HepG2 (cell line): ENCODE measurements around the gene TXNDC11. TPM values are rescaled to one million over a fixed set of nuclear protein-coding genes. Genes with fewer than 3 reads are reported as not detected.

ENCODE experiments used
- CENPX ChIP-seq: sonication (generic); formaldehyde crosslinking; IDR thresholded peaks from 2 replicates; pipeline ENCODE4 v1.9.0; 2021; ENCODE audit warnings: mild to moderate bottlenecking, missing genetic modification reagents, moderate library complexity
- CSRNP2 ChIP-seq: sonication (generic); formaldehyde crosslinking; conservative IDR thresholded peaks from 2 replicates; pipeline ENCODE4 v1.8.0; 2022; ENCODE audit warnings: low read depth, missing genetic modification reagents
- DNMT3B ChIP-seq: conservative IDR thresholded peaks from 2 replicates; pipeline ENCODE4 v1.6.1; 2016; ENCODE audit warnings: missing biosample characterization, control low read depth
- FOSL2 ChIP-seq: sonication (generic); formaldehyde crosslinking; IDR thresholded peaks from 2 replicates; pipeline ENCODE4 v1.4.0; 2020; ENCODE audit warnings: missing genetic modification reagents
- GTF3A ChIP-seq: sonication (generic); formaldehyde crosslinking; conservative IDR thresholded peaks from 2 replicates; pipeline ENCODE4 v1.4.0; 2020; ENCODE audit warnings: mild to moderate bottlenecking, missing genetic modification reagents
- MEIS1 ChIP-seq: sonication (generic); formaldehyde crosslinking; IDR thresholded peaks from 2 replicates; pipeline ENCODE4 v1.9.0; 2021; ENCODE audit warnings: mild to moderate bottlenecking, missing genetic modification reagents, moderate library complexity, borderline replicate concordance
- RBM39 ChIP-seq: fragments of 200-400 bp; formaldehyde crosslinking; IDR thresholded peaks from one replicate; pipeline ENCODE4 v1.6.1; 2018; ENCODE audit warnings: antibody characterized with exemption, mild to moderate bottlenecking, low read depth, low read length; ENCODE audit not compliant: poor library complexity, severe bottlenecking
- SRSF9 ChIP-seq: fragments of 200-400 bp; formaldehyde crosslinking; IDR thresholded peaks from 2 replicates; pipeline ENCODE4 v1.6.1; 2018; ENCODE audit warnings: borderline replicate concordance, mild to moderate bottlenecking, low read depth, low read length; ENCODE audit not compliant: insufficient read depth, poor library complexity, severe bottlenecking
- TEF ChIP-seq: sonication (generic); formaldehyde crosslinking; IDR thresholded peaks from 2 replicates; pipeline ENCODE4 v1.5.0; 2020; ENCODE audit warnings: missing genetic modification reagents
- ZBED4 ChIP-seq: sonication (generic); formaldehyde crosslinking; IDR thresholded peaks from 2 replicates; pipeline ENCODE4 v1.4.0; 2020; ENCODE audit warnings: missing genetic modification reagents, borderline replicate concordance
- ZNF350 ChIP-seq: sonication (generic); formaldehyde crosslinking; IDR thresholded peaks from 2 replicates; pipeline ENCODE4 v1.4.0; 2020; ENCODE audit warnings: mild to moderate bottlenecking, low read depth, missing genetic modification reagents, borderline replicate concordance
- ZNF354B ChIP-seq: sonication (generic); formaldehyde crosslinking; IDR thresholded peaks from 2 replicates; pipeline ENCODE4 v1.8.0; 2022; ENCODE audit warnings: mild to moderate bottlenecking, missing genetic modification reagents
- ZNF362 ChIP-seq: sonication (generic); formaldehyde crosslinking; IDR thresholded peaks from 2 replicates; pipeline ENCODE4 v1.4.0; 2020; ENCODE audit warnings: missing genetic modification reagents, mild to moderate bottlenecking, borderline replicate concordance
- ZNF761 ChIP-seq: sonication (generic); formaldehyde crosslinking; conservative IDR thresholded peaks from 2 replicates; pipeline ENCODE4 v1.4.0; 2020; ENCODE audit warnings: mild to moderate bottlenecking, missing genetic modification reagents
- ZNF883 ChIP-seq: sonication (generic); formaldehyde crosslinking; IDR thresholded peaks from 2 replicates; pipeline ENCODE4 v1.5.1; 2020; ENCODE audit warnings: mild to moderate bottlenecking, missing genetic modification reagents; ENCODE audit errors: not compliant biosample characterization
- polyA plus RNA-seq, 8 experiments: library from polyadenylated mRNA; depleted of rRNA in 3 of 8; stranded (reverse) in 7 of 8; unstranded in 1 of 8; fragments of >200 nt; fragmentation: Illumina TruSeq in 4 of 8; extraction: Trizol in 4 of 8; gene quantifications; 2 replicates each; pipeline versions ENCODE4 v1.2.1 to v1.2.3, GENCODE V29; 2011 to 2016; ENCODE audit warnings: low read depth in 4 of 8, missing spikeins in 1 of 8, mixed read lengths in 1 of 8; ENCODE audit not compliant: insufficient read depth in 1 of 8
- total RNA-seq, 5 experiments: library from RNA; depleted of rRNA; stranded (reverse); fragments of >200 nt; fragmentation: Illumina TruSeq; extraction: Trizol; gene quantifications; 2 replicates each; pipeline ENCODE4 v1.2.3, GENCODE V29; 2016; ENCODE audit warnings: low read depth in 1 of 5
- TF ChIP-seq, protein P1 (sequence below): sonication (generic); formaldehyde crosslinking; IDR thresholded peaks from 2 replicates; pipeline ENCODE4 v1.8.0; 2022; ENCODE audit warnings: mild to moderate bottlenecking, missing genetic modification reagents, moderate library complexity
- TF ChIP-seq, protein P2 (sequence below): sonication (generic); formaldehyde crosslinking; IDR thresholded peaks from 2 replicates; pipeline ENCODE4 v1.4.0; 2020; ENCODE audit warnings: missing genetic modification reagents

The TXNDC11 gene
- total and polyA plus RNA-seq, 2 of the 13 experiments (the other 11 are each of a cell fraction or from before 2014, with no cell fraction given): 74.9 to 123 TPM

- no peak for TF ChIP-seq ZBED4 (CRISPR knock-in tag)
- TF ChIP-seq FOSL2 (CRISPR knock-in tag): peak; percentile 21; the same call in 1 of the 2 replicates
- no peak for TF ChIP-seq SRSF9
- no peak for TF ChIP-seq CENPX
- no peak for TF ChIP-seq MEIS1 (CRISPR knock-in tag)
- TF ChIP-seq, protein P1, sequence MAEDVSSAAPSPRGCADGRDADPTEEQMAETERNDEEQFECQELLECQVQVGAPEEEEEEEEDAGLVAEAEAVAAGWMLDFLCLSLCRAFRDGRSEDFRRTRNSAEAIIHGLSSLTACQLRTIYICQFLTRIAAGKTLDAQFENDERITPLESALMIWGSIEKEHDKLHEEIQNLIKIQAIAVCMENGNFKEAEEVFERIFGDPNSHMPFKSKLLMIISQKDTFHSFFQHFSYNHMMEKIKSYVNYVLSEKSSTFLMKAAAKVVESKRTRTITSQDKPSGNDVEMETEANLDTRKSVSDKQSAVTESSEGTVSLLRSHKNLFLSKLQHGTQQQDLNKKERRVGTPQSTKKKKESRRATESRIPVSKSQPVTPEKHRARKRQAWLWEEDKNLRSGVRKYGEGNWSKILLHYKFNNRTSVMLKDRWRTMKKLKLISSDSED (CRISPR knock-in tag): no peak
- TF ChIP-seq ZNF350 (CRISPR knock-in tag): peak; percentile 63
- peak; percentile 88 for TF ChIP-seq ZNF362 (CRISPR knock-in tag)
- no peak for TF ChIP-seq CSRNP2 (CRISPR knock-in tag)
- TF ChIP-seq ZNF883 (CRISPR knock-in tag): no peak
- TF ChIP-seq TEF (CRISPR knock-in tag): no peak
- 0 out of 2 replicates have a peak, but pooled peaks have one; percentile 3 for TF ChIP-seq ZNF761 (CRISPR knock-in tag)
- no peak for TF ChIP-seq DNMT3B
- TF ChIP-seq, protein P2, sequence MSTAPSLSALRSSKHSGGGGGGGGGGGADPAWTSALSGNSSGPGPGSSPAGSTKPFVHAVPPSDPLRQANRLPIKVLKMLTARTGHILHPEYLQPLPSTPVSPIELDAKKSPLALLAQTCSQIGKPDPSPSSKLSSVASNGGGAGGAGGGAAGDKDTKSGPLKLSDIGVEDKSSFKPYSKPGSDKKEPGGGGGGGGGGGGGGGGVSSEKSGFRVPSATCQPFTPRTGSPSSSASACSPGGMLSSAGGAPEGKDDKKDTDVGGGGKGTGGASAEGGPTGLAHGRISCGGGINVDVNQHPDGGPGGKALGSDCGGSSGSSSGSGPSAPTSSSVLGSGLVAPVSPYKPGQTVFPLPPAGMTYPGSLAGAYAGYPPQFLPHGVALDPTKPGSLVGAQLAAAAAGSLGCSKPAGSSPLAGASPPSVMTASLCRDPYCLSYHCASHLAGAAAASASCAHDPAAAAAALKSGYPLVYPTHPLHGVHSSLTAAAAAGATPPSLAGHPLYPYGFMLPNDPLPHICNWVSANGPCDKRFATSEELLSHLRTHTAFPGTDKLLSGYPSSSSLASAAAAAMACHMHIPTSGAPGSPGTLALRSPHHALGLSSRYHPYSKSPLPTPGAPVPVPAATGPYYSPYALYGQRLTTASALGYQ (CRISPR knock-in tag): no peak
- no peak for TF ChIP-seq GTF3A (CRISPR knock-in tag)
- TF ChIP-seq RBM39: peak; percentile 13
- no peak for TF ChIP-seq ZNF354B (CRISPR knock-in tag)
Observed at GRCh38 chr16:11630046-11630767, 112.5 kb downstream of the TXNDC11 start (continued).
